ENCODE results near the gene FKBP15.

- TF ChIP-seq CSDC2 (CRISPR knock-in tag; IDR thresholded peaks at IDR 0.05): no peak
- TF ChIP-seq ZNF565 (CRISPR knock-in tag; conservative IDR thresholded peaks at IDR 0.05; ENCODE audit: low read depth): no peak
- TF ChIP-seq TSHZ2 (CRISPR knock-in tag; IDR thresholded peaks at IDR 0.05): no peak
- no peak for TF ChIP-seq OSR1 (CRISPR knock-in tag; IDR thresholded peaks at IDR 0.05)
- no peak for TF ChIP-seq ISL1 (CRISPR knock-in tag; IDR thresholded peaks at IDR 0.05)
- TF ChIP-seq ZFP3 (CRISPR knock-in tag; IDR thresholded peaks at IDR 0.05): no peak
These were observed 36.8 kb upstream of the FKBP15 start for GRCh38 chr9:113257863-113258262.

All from SK-N-SH treated with all-trans-retinoic acid at 6 μM for 48 hours (cell line).